Smooth muscle cell of the coronary artery (primary cell): ENCODE measurements around the gene SHCBP1L. TPM values are rescaled to one million over a fixed set of nuclear protein-coding genes. Genes with fewer than 3 reads are reported as not detected.

Experiments used
- total RNA-seq: library from RNA; depleted of rRNA; stranded (reverse); fragments of >200 nt; gene quantifications from 2 replicates; pipeline ENCODE4 v1.2.3, GENCODE V29; 2014; ENCODE audit warnings: low replicate concordance

SHCBP1L gene
- 0.12 TPM in 1 of 2 replicates, not detected in the other for total RNA-seq

GRCh38 chr1:182952677-182953444 is at the start of gene SHCBP1L:
SHCBP1L (minus strand) TSS chr1:182953166; CDS start chr1:182953133, 33 bp downstream.

Other genes starting within 250 kb of the SHCBP1L start
- gene NPL, start 163.4 kb downstream of the SHCBP1L start, total RNA-seq = 0.98 and 3.5 TPM in 2 replicates
- gene DHX9, start 113.8 kb downstream of the SHCBP1L start, total RNA-seq = 132 and 137 TPM in 2 replicates
- 608 and 1,153 TPM in 2 replicates for gene LAMC1, start 70.3 kb upstream of the SHCBP1L start, total RNA-seq
- 1.5 and 7.0 TPM in 2 replicates for gene LAMC2, start 233.1 kb upstream of the SHCBP1L start, total RNA-seq